Left renal pelvis (tissue), 4 donors: ENCODE results near the gene ABCC2. TPM values are rescaled to one million over a fixed set of nuclear protein-coding genes. Genes with fewer than 3 reads are reported as not detected.
"Not testable (repeated sequence)": the region's sequence is repeated elsewhere in the genome, so short reads cannot be mapped to it uniquely, and the experiment has no call there.

Experiments used
- DNase-seq, 4 donors: peaks; one replicate each; pipeline ENCODE4 v3.0.0-alpha.2; 2013; ENCODE audit warnings: low read depth in 4 of 4, low spot score in 3 of 4
- polyA plus RNA-seq, 4 donors: library from polyadenylated mRNA; unstranded; fragments of 120-200 nt; gene quantifications; one replicate each; pipeline ENCODE4 v1.2.1, GENCODE V29; 2013; ENCODE audit not compliant: insufficient read length in 4 of 4

ABCC2 gene
- polyA plus RNA-seq, 4 donors, result 1.00 to 12.9 (median 8.0) TPM

GRCh38 chr10:99881371-99881770 is 98.9 kb downstream of the ABCC2 start:
- no peak for DNase-seq

GRCh38 chr10:99883523-99883922 is 101.1 kb downstream of the ABCC2 start:
- DNase-seq, result no peak

GRCh38 chr10:99888622-99889021 is 106.2 kb downstream of the ABCC2 start:
- DNase-seq, result no peak

DNA sequence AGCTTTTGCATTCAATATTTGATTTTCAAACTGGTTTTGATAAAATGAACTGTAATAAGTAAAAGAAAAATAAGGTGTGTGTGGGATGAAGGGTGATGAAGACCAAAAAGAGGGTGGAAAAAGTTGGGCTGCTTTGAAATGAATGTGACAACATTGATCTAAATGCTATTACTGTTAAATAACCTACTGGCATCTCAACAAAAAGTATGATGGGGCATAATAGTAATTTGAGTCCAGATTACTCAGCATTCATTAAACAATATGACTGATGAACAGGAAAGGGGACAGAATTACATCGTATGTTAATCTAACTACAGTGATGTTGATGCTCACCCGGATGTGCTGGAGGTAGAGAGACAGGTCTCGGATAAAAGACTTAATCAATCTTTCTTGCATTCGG is 112.2 kb downstream of the ABCC2 start:
- no peak for DNase-seq

GRCh38 chr10:99895066-99895465 is 112.6 kb downstream of the ABCC2 start:
- DNase-seq, result not testable (repeated sequence)

DNA sequence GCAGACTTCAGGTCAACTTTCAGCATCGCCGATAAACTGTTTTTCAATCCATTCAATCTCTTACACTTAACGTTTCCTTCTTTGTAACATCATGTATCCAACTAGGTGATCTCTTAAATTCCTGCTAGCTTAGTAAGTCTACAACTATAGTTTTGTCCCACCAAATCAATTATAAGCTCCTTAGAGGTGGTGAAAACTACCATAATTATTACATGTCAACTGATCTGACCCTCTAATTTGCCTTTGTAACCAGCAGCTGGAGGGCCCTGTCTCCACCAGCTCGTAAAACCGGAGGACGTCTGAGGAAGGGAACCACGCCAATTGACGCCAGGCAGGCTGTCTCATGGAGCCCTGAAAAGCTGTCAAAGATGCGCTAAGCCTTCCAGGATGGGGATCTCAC is 113.4 kb downstream of the ABCC2 start:
- DNase-seq, result no peak

Other genes with a start within 250 kb of the ABCC2 start
- gene NKX2-3, start 249.7 kb upstream of the ABCC2 start, polyA plus RNA-seq, result not detected
- gene SLC25A28, start 162.2 kb upstream of the ABCC2 start, polyA plus RNA-seq, result 10 to 100 TPM; 37.5 to 48.6 (median 42.6) TPM
- gene ENTPD7, start 123.1 kb upstream of the ABCC2 start, polyA plus RNA-seq, result 10 to 100 TPM; 12.2 to 22.7 (median 21.2) TPM
- gene COX15, start 50.5 kb upstream of the ABCC2 start, polyA plus RNA-seq, result 10 to 100 TPM; 35.6 to 61.9 (median 50.7) TPM
- 10 to 100 TPM; 18.3 to 27.7 (median 24.7) TPM for gene CUTC, start 50.4 kb upstream of the ABCC2 start, polyA plus RNA-seq
- gene DNMBP, start 227.3 kb downstream of the ABCC2 start, polyA plus RNA-seq, result 10 to 100 TPM; 22.0 to 38.7 (median 36.9) TPM